ENCODE measurements around the gene SGCE.

SGCE gene

DNA sequence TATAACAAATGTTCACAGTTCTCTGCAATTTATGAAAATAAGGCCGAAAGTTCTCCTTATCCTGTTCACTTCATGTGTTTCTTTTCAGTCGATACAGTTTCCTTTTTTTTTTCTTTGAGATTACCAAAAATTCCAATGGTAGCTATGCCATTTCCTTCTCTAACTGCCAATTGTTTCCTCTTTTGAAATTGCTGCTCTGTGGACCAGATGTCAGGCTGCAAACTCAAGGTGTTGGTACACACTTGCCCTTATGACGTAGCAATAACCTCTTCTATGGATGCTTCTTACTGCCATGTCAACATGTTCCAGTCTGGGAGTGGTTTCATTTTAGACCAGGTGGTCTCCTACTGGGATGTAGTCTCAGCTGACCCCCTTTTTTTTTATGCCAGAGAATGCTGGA lies 93.4 kb downstream of the SGCE start:
- no peak for DNase-seq

DNA sequence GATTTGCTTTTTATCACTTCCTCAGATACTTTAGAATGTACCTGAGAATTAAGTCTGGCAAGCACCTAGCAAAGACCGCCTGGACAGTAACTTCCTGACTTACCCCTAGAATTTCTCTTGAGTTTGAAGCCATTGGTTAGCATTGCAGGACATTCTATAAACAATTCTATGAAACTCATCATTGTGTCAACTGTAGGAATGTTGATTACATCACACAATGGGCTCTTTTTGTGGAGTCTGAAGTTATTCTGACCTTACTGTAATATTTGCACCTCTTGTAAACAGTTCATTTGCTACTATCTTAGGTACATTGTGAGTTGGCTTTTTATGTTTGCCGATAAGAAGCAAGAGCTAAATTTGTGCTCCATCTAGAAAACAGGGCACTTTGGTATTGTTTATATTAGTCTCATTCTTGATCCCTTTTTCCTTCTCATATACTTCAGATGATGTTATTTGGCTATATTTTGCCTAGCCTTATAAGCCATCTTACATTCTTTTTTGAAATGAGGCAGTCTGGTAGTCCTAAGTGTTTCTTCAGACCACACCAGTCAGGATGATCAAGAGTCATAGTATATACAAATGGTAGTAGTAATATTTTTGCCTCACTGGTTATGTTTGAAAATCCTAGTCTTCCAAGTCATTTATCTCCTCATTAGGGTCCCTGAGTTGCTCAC lies 94.0 kb downstream of the SGCE start:
- DNase-seq = no peak

DNA sequence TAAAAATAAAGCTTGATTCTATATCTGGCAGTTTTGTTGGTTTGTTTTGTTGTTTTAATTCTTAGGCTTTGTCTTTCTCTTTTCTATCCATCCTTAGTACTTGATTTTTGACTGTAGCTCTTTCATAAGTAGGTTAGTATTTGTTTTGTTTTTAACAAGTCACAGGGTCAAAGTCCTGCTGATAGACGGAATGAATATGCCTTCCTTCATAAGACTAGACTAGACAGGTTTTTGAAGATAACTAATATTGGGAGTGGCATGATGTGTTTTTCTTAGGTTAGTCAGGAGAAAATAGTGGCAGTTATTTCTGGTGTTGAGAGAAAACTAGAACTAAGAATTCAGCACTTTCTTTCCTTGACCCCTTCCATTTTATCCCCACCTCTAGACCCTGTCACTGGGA lies 96.0 kb downstream of the SGCE start:
- DNase-seq = no peak

DNA sequence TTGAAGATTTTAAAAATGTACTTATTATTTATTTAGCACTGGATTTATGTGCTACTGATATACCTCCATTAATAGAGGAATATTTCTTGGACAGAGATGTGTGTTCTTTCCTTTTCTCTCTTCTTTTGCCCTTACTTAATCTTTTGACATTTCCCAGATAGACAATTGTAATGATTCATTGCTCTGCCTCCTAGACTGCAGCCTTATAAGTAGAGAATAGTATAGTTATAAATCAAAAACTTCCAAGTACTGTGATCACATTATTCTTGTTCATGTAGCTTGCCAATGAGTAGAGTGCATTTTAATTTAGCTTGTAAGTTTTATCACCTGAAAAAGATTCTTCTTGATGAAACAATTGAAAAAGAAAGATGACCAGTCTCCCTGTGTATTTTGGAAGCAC lies 98.7 kb downstream of the SGCE start:
- no peak for DNase-seq

DNA sequence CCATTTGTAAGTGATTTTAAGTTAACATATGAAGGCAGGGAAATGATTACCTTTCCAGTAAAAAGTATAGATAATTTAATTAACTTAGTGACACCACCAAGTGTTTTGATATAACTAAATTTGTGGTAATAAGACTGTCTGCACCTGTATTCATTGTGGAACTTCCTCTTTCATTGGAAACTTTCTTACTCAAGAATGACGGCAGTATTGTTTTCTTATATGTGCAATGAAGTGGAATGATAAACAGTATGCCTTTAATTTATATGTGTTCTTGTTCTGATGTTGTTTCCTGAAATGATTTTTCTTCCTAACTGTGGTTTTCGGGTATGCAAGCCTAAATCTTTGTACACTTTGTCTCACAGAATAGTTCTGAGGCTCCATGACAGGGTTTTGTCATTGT lies 99.9 kb downstream of the SGCE start:
- DNase-seq = no peak

DNA sequence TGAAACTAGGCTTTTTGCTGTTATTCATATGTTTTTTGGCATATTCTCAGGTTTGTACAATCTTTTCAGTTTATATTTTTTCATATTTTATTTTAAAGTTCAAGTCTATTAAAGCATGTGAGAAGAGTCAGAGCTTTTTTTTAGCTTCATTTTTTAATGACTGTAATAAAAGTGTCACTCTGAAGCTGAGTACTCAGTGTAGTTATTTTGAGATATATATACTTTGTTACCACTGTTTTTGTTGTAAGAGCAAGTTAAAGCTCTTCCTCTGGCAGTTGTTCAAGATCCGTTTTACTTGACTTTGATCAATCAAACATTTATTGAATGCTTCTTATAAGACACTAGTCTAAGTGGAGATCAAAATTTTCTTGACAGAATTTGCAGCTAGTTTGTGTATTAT lies 108.8 kb downstream of the SGCE start:
- no peak for DNase-seq

DNA sequence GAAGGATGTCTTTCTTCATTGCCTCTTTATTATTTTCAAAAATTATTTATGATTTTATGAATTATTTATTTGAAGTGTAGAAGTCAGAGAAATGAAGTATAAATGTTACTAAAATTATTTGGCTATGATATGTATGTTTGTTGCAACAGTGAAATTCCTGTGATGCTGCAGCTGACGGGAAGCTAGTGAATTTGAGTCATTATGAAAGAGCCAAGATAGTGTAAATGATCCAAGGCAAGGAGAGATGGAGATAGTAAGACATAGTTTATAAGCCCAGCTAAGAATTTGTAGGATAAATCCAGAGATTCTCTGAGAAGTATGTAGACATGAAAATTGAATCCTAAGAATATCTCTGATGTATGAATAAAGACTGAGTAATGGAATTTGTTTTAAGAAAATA lies 115.5 kb downstream of the SGCE start:
- DNase-seq = no peak

Measured in stimulated activated CD4-positive, alpha-beta T cell treated with anti-CD3 and anti-CD28 coated beads, Interleukin-4, amount 100 ng/mL, for 24 hours (primary cell).